KMS-11 (cell line): ENCODE data around the gene C3AR1.
"Not testable (repeated sequence)": the region's sequence is repeated elsewhere in the genome, so short reads cannot be mapped to it uniquely, and the experiment has no call there.

Source experiments
- H2AFZ ChIP-seq: fragments of 200-600 bp; sonication (generic); 2 replicates; pipeline ENCODE4 v1.6.1; 2016; ENCODE audit warnings: antibody characterized with exemption, mixed run types, low read depth
- H3K27ac ChIP-seq: fragments of 200-600 bp; sonication (generic); 2 replicates; pipeline ENCODE4 v1.6.1; 2016; ENCODE audit warnings: mild to moderate bottlenecking, mixed run types
- H3K27me3 ChIP-seq: fragments of 200-600 bp; sonication (generic); 2 replicates; pipeline ENCODE4 v1.6.1; 2017; ENCODE audit warnings: mild to moderate bottlenecking, low read depth, mixed run types, moderate library complexity; ENCODE audit not compliant: insufficient read depth
- H3K36me3 ChIP-seq: fragments of 200-600 bp; sonication (generic); 2 replicates; pipeline ENCODE4 v1.6.1; 2017; ENCODE audit warnings: mild to moderate bottlenecking, mixed run types; ENCODE audit not compliant: insufficient read depth
- H3K4me1 ChIP-seq: fragments of 200-600 bp; sonication (generic); 2 replicates; pipeline ENCODE4 v1.6.1; 2016; ENCODE audit warnings: mild to moderate bottlenecking, low read depth, mixed run types; ENCODE audit not compliant: poor library complexity, severe bottlenecking
- H3K4me2 ChIP-seq: fragments of 200-600 bp; sonication (generic); 2 replicates; pipeline ENCODE4 v1.7.0; 2016; ENCODE audit warnings: mild to moderate bottlenecking, mixed run types
- H3K4me3 ChIP-seq: fragments of 200-600 bp; sonication (generic); IDR thresholded peaks from 2 replicates; pipeline ENCODE4 v1.6.1; 2017; ENCODE audit warnings: low read depth, low read length, mixed read lengths; ENCODE audit not compliant: insufficient read depth
- H3K79me2 ChIP-seq: fragments of 200-600 bp; sonication (generic); 2 replicates; pipeline ENCODE4 v1.6.1; 2016; ENCODE audit warnings: low read depth, mixed run types; ENCODE audit not compliant: insufficient read depth
- H3K9ac ChIP-seq: fragments of 200-600 bp; sonication (generic); 2 replicates; pipeline ENCODE4 v1.6.1; 2016; ENCODE audit warnings: mild to moderate bottlenecking, mixed run types
- H4K20me1 ChIP-seq: fragments of 200-600 bp; sonication (generic); 2 replicates; pipeline ENCODE4 v1.6.1; 2016; ENCODE audit warnings: mild to moderate bottlenecking, mixed run types; ENCODE audit not compliant: insufficient read depth
- TF ChIP-seq, protein P1 (sequence below): fragments of 200-600 bp; sonication (generic); conservative IDR thresholded peaks from 2 replicates; pipeline ENCODE4 v1.6.1; 2017; ENCODE audit warnings: low read depth, mild to moderate bottlenecking, antibody characterized with exemption, low read length, moderate library complexity, mixed read lengths

Gene C3AR1

DNA sequence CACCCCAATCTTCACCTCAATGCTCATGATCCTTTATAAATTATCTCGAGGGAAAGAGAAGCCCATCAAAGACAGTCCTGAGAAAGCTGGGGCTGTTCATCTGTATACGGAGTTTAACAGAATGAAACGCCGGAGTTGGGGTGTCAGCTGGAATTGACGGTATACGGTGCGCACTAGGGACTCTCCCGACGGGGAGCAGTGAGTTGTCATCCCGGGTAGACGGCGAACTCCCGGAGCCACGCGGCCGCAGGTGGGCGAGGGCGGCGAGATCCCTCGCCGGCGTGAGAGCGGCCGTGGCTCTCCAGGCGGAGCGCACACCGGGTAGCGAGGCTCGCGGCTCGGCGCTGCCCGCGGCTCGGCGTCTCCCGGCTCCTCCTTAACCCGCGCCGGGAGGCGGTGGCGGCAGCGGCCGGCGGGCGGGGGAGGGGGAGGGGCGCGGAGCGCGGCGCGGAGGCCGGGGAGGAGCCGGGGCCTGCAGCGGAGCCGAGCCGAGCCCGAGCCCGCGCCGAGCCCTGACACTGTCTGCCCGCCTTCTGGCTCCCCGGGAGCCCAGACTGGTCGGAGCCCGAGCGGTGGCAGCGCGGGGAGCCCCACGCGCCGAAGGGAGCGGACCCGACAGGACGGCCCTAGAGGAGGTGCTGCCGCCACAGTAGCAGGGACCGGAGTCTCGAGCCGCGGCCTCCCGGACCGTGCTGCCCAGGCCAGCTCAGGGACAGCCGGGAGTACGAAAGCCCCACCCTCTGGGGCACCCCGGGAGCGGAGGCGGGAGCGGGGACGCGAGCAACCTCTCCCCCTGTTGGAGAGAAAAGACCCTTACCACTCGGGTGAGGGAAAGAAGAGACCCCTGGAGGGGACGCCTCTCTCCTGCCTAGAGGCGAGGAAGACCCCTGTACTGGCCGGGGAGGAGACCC lies 33.7 kb downstream of the C3AR1 start, which contains the start of gene FOXJ2:
TSS of gene FOXJ2 (plus strand) at position 475 of the 911 bp plus-strand sequence. CDS start 7,117 bp downstream, outside the sequence.
- Histone ChIP-seq H3K27me3 (no peaks in the 10 kb centered on the region), H3K27ac (peak within 1 kb of the TSS; percentile 44)

DNA sequence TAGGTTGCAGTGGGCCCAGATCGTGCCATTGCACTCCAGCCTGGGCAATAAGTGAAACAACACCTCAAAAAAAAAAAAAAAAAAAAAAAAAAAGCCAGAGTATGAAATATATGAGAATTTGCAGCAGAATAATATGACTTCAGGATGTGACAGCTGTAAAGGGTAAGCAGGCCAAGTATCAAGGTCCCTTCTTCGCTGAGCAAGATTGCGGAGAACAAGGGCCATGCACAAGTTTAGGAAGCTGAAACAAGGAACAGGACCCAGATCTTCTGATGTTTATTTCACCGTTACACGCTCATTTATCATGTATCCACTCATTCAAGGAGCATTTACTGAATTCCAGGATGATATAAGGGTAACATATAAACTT lies 34.3 kb downstream of the C3AR1 start:
- Histone ChIP-seq H3K9ac (peak overlapping the region; percentile 86; the same call in 1 of the 2 replicates), H3K4me1 (peaks cover 33% of the 10 kb centered on the region), H3K27me3 (no peaks in the 10 kb centered on the region), H3K79me2 (no peaks in the 10 kb centered on the region), H3K4me3 (no peak overlapping the region), H2AFZ (peak overlapping the region; percentile 89), H4K20me1 (no peaks in the 10 kb centered on the region), H3K36me3 (no peaks in the 10 kb centered on the region), H3K4me2 (peak overlapping the region; percentile 93), H3K27ac (peak overlapping the region; percentile 28)
- TF ChIP-seq, protein P1, sequence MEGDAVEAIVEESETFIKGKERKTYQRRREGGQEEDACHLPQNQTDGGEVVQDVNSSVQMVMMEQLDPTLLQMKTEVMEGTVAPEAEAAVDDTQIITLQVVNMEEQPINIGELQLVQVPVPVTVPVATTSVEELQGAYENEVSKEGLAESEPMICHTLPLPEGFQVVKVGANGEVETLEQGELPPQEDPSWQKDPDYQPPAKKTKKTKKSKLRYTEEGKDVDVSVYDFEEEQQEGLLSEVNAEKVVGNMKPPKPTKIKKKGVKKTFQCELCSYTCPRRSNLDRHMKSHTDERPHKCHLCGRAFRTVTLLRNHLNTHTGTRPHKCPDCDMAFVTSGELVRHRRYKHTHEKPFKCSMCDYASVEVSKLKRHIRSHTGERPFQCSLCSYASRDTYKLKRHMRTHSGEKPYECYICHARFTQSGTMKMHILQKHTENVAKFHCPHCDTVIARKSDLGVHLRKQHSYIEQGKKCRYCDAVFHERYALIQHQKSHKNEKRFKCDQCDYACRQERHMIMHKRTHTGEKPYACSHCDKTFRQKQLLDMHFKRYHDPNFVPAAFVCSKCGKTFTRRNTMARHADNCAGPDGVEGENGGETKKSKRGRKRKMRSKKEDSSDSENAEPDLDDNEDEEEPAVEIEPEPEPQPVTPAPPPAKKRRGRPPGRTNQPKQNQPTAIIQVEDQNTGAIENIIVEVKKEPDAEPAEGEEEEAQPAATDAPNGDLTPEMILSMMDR: no peak

More for the DNA sequence above, 33.7 kb downstream of the C3AR1 start, which contains the start of gene FOXJ2:
- H3K4me1 ChIP-seq: peaks cover 33% of the 10 kb centered on the region
- H3K9ac ChIP-seq: peak within 1 kb of the TSS; percentile 86
- TF ChIP-seq, protein P1: no peak
- no peaks in the 10 kb centered on the region for H3K79me2 ChIP-seq
- no peaks in the 10 kb centered on the region for H3K36me3 ChIP-seq
- H4K20me1 ChIP-seq: no peaks in the 10 kb centered on the region
- H2AFZ ChIP-seq: peak within 1 kb of the TSS; percentile 92
- peak within 1 kb of the TSS; percentile 41 for H3K4me3 ChIP-seq
- H3K4me2 ChIP-seq: peak within 1 kb of the TSS; percentile 93

DNA sequence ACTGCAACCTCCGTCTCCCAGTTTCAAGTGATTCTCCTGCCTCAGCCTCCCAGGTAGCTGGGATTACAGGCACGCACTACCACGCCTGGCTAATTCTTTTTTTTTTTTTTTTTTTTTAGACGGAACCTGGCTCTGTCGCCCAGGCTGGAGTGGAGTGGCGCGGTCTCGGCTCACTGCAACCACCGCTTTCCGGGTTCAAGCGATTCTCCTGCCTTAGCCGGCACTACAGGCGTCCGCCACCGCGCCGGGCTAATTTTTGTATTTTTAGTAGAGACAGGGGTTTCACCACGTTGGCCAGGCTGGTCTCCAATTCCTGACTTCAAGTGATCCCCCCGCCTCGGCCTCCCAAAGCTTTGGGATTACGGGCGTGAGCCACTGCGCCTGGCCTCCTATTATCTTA lies 35.1 kb downstream of the C3AR1 start:
- H3K27ac ChIP-seq, H3K9ac ChIP-seq, H3K79me2 ChIP-seq, H4K20me1 ChIP-seq, H2AFZ ChIP-seq, H3K36me3 ChIP-seq, H3K4me3 ChIP-seq, H3K27me3 ChIP-seq: not testable (repeated sequence)
- H3K4me2 ChIP-seq: peak overlapping the region; percentile 93; the same call in 1 of the 2 replicates
- H3K4me1 ChIP-seq: peaks cover 34% of the 10 kb centered on the region

DNA sequence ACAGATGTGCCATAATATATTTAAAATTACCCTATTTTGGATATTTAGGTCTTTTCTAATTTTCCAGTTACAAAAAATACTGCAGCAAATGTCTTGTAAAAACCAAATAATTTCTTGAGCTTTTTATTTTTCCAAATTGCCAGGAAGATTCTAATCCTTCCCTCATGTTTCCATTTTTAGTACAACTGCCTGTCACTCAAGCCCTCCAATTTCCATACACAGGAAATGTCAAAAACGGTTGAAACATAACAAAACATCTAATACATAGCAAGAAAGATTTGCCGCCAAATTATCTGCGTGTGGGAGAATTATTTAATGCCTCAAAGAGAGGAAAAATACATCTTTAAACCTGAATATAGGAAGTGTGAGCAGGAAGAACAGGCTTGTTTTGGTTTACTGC lies 36.0 kb downstream of the C3AR1 start:
- no peak overlapping the region for H2AFZ ChIP-seq
- no peaks in the 10 kb centered on the region for H3K36me3 ChIP-seq
- H3K4me3 ChIP-seq: no peak overlapping the region
- H3K27ac ChIP-seq: no peak overlapping the region
- H3K9ac ChIP-seq: no peak overlapping the region
- TF ChIP-seq, protein P1: no peak
- no peak overlapping the region for H3K4me2 ChIP-seq
- no peaks in the 10 kb centered on the region for H3K27me3 ChIP-seq
- H3K79me2 ChIP-seq: no peaks in the 10 kb centered on the region
- no peaks in the 10 kb centered on the region for H4K20me1 ChIP-seq
- peaks cover 32% of the 10 kb centered on the region for H3K4me1 ChIP-seq

DNA sequence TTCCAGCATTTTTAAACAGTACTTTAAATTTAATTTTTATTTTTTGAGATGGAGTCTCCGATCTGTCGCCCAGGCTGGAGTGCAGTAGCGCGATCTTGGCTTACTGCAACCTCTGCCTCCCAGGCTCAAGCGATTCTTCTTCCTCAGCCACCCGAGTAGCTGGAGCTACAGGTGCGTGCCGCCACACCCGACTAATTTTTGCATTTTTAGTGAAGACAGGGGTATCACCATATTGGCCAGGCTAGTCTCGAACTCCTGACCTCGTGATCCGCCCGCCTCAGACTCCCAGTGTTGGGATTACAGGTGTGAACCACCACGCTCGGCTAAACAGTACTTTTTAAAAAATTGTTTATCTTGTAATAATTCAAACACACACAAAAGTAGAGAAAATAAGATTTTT lies 37.9 kb downstream of the C3AR1 start:
- Histone ChIP-seq H3K27ac (no peak overlapping the region), H4K20me1 (no peaks in the 10 kb centered on the region), H3K4me3 (no peak overlapping the region), H2AFZ (no peak overlapping the region), H3K4me1 (peaks cover 20% of the 10 kb centered on the region), H3K9ac (no peak overlapping the region), H3K79me2 (no peaks in the 10 kb centered on the region), H3K36me3 (no peaks in the 10 kb centered on the region), H3K4me2 (no peak overlapping the region; the same call in 1 of the 2 replicates), H3K27me3 (no peaks in the 10 kb centered on the region)
- TF ChIP-seq, protein P1: no peak
